Measurements from ENCODE around the gene IPO9. TPM values are rescaled to one million over a fixed set of nuclear protein-coding genes. Genes with fewer than 3 reads are reported as not detected.

IPO9 gene
- total RNA-seq, 2 donors from 2014 or later = 16.9 to 18.9 TPM

DNA sequence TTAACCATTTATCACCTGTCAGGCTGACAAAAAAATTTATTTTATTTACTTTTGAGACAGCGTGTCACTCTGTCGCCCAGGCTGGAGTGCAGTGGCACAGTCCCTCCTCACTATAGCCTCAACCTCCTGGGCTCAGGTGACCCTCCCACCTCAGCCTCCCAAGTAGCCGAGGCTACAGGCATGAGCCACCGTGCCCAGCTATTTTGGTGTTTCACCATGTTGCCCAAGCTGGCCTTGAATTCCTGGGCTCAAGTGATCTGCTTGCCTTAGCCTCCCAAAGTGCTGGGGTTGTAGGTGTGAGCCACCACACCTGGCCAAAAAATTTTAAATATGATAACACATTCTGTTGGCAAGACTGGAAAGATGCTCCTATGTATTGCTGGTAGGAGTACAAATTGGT is 11.1 kb downstream of the IPO9 start:
- no peaks in the 10 kb centered on the region for H3K27me3 ChIP-seq (replicated peaks; ENCODE audit: insufficient read depth)
- no peak overlapping the region for H3K4me3 ChIP-seq
- H3K4me1 ChIP-seq (replicated peaks) = no peaks in the 10 kb centered on the region
- no peak for DNase-seq (ENCODE audit: low spot score)
- no peaks in the 10 kb centered on the region for H3K36me3 ChIP-seq
- H3K9me3 ChIP-seq = no peaks in the 10 kb centered on the region
- TF ChIP-seq, protein P1, sequence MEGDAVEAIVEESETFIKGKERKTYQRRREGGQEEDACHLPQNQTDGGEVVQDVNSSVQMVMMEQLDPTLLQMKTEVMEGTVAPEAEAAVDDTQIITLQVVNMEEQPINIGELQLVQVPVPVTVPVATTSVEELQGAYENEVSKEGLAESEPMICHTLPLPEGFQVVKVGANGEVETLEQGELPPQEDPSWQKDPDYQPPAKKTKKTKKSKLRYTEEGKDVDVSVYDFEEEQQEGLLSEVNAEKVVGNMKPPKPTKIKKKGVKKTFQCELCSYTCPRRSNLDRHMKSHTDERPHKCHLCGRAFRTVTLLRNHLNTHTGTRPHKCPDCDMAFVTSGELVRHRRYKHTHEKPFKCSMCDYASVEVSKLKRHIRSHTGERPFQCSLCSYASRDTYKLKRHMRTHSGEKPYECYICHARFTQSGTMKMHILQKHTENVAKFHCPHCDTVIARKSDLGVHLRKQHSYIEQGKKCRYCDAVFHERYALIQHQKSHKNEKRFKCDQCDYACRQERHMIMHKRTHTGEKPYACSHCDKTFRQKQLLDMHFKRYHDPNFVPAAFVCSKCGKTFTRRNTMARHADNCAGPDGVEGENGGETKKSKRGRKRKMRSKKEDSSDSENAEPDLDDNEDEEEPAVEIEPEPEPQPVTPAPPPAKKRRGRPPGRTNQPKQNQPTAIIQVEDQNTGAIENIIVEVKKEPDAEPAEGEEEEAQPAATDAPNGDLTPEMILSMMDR (IDR thresholded peaks at IDR 0.05) = no peak
- no peak for TF ChIP-seq POLR2AphosphoS5 (IDR thresholded peaks at IDR 0.05)
- TF ChIP-seq POLR2A (IDR thresholded peaks at IDR 0.05) = no peak
- 96% methylated on average over 4 of the region's 4 CpGs for WGBS
- H3K27ac ChIP-seq = no peak overlapping the region
- intact Hi-C loops (cut with DNase I) = no loop called here

GRCh38 chr1:201840490-201840889 is 11.5 kb downstream of the IPO9 start:
- Histone ChIP-seq H3K27me3 (replicated peaks; ENCODE audit: insufficient read depth) (no peaks in the 10 kb centered on the region), H3K36me3 (no peaks in the 10 kb centered on the region), H3K27ac (no peak overlapping the region), H3K4me3 (no peak overlapping the region), H3K4me1 (replicated peaks) (no peaks in the 10 kb centered on the region), H3K9me3 (no peaks in the 10 kb centered on the region)
- DNase-seq (ENCODE audit: low spot score) = no peak
- TF ChIP-seq POLR2A (IDR thresholded peaks at IDR 0.05) (no peak), POLR2AphosphoS5 (IDR thresholded peaks at IDR 0.05) (no peak)
- TF ChIP-seq, protein P1 (IDR thresholded peaks at IDR 0.05) = no peak
- 96% methylated on average over 1 of the region's 1 CpG for WGBS
- intact Hi-C loops (cut with DNase I) = no loop called here

GRCh38 chr1:201841265-201841912 is 12.4 kb downstream of the IPO9 start:
- Histone ChIP-seq H3K4me3 (no peak overlapping the region), H3K4me1 (replicated peaks) (no peaks in the 10 kb centered on the region), H3K9me3 (no peaks in the 10 kb centered on the region), H3K36me3 (no peaks in the 10 kb centered on the region), H3K27ac (no peak overlapping the region), H3K27me3 (replicated peaks; ENCODE audit: insufficient read depth) (no peaks in the 10 kb centered on the region)
- intact Hi-C loops (cut with DNase I) = no loop called here
- WGBS = 94% methylated on average over 2 of the region's 2 CpGs
- no peak for TF ChIP-seq POLR2AphosphoS5 (IDR thresholded peaks at IDR 0.05)
- TF ChIP-seq POLR2A (IDR thresholded peaks at IDR 0.05) = no peak
- TF ChIP-seq, protein P1 (IDR thresholded peaks at IDR 0.05) = no peak
- DNase-seq (ENCODE audit: low spot score) = no peak

DNA sequence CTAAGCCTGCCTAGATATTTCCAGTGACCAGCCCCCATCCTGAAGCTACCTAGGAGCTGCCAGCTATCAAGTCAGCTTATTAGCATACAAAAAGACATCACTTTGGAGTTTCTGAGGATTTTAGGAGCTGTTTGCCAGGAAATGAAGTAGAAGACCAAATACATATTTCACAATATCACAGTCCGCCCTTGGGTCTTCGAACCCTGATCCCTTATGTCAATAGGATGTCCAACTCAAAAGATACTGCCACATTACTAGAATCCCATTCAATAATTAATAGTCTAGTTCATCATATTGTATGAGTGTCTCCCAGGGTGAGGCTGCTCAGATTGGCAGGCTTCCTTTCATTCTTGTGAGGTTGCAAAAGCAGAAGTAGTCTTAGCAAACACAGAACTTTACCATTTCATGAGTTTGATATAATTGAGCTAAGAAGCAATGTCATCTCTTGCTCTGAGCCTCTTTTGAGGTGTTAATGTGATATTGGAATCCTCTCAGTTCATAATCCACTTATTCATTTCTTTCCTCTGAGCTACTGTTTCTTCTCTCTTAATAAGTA is 13.6 kb downstream of the IPO9 start:
- Histone ChIP-seq H3K4me1 (replicated peaks) (no peaks in the 10 kb centered on the region), H3K27ac (no peak overlapping the region), H3K27me3 (replicated peaks; ENCODE audit: insufficient read depth) (no peaks in the 10 kb centered on the region), H3K4me3 (no peak overlapping the region), H3K9me3 (no peaks in the 10 kb centered on the region), H3K36me3 (no peaks in the 10 kb centered on the region)
- 94% methylated on average over 2 of the region's 2 CpGs for WGBS
- intact Hi-C loops (cut with DNase I) = no loop called here
- DNase-seq (ENCODE audit: low spot score) = no peak
- TF ChIP-seq POLR2A (IDR thresholded peaks at IDR 0.05) = no peak
- no peak for TF ChIP-seq POLR2AphosphoS5 (IDR thresholded peaks at IDR 0.05)
- TF ChIP-seq, protein P1 (IDR thresholded peaks at IDR 0.05) = no peak

All from prostate gland (tissue), 2 donors.